Measurements from ENCODE around the gene THAP3.

The THAP3 gene

DNA sequence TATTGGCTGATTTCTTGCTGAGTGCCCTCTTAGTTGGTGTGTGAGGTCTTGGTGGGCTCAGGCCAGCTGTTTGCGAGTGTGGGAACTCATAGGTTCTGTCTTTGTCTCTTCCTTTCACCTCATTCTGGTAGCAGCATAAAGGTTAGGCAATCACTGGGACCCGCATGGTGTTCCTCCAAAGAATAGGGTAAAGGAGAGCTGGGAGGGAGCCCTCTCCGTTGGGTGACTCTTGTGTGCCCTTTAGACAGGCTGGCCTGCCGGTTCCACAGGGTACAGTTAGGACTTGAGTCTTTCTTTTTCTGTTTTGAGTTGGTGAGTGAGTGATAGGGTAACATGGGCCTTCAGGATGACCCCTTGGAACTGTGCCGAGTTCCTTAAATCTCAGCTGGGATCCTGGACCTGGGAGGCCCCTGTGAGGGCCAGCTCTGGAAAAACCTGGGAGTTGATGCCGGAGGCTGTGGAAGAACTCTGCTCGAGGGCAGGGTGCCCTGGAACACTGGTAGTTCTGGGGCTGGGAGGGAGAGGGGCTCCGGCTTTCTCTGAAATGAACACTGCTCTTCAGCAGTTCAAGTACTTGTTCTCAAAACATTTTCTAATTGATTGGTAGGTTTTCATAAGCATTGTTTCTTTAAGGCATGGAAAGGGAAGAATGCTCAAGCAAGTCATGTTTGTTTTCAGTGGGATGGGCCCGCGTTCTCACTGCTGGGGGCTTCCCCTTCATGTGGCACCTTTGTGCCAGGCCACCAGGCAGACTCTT is 2.1 kb upstream of the THAP3 start:
- DNase-seq (ENCODE audit: low read depth) = no peak
- no peak overlapping the region for H3K4me3 ChIP-seq (ENCODE audit: control insufficient read depth, low read depth, low read length)
- TF ChIP-seq, protein P1, sequence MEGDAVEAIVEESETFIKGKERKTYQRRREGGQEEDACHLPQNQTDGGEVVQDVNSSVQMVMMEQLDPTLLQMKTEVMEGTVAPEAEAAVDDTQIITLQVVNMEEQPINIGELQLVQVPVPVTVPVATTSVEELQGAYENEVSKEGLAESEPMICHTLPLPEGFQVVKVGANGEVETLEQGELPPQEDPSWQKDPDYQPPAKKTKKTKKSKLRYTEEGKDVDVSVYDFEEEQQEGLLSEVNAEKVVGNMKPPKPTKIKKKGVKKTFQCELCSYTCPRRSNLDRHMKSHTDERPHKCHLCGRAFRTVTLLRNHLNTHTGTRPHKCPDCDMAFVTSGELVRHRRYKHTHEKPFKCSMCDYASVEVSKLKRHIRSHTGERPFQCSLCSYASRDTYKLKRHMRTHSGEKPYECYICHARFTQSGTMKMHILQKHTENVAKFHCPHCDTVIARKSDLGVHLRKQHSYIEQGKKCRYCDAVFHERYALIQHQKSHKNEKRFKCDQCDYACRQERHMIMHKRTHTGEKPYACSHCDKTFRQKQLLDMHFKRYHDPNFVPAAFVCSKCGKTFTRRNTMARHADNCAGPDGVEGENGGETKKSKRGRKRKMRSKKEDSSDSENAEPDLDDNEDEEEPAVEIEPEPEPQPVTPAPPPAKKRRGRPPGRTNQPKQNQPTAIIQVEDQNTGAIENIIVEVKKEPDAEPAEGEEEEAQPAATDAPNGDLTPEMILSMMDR (IDR thresholded peaks at IDR 0.05; ENCODE audit: control insufficient read depth, insufficient read depth, low read depth, low read length, missing control alignments) = no peak

DNA sequence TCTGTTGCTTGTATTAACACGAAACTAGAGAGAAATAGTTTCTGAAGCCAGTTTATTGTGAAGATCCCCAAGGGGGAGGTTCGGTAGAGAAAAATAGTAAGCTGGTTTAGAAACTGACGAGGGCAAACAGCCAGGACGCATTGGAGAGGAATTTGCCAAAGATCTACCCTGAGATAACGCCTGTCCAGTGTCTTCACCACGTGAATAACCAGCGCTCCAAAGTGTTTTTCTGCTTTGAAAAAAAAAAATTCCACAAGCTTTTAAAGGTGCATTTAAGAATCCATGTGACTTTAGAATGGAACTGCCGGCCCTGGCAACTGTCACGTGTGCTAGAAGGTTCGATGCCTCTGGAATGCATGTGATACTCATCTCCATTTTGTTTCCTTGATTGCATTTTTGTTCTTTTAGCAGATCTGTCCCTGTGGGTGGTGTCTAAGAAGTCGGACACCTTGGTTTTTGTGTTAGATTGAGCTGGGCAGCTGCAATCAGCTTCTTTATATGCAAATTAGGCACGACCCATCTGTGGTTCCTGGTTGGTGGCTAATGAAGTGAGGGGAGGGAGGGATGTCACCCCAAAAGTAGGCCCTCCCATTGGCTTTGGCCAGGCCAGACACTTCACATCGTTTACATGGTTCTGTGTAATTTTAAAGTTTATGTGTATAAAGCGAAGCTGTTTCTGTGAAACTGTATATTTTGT is 1.3 kb upstream of the THAP3 start:
- TF ChIP-seq, protein P1 (IDR thresholded peaks at IDR 0.05; ENCODE audit: control insufficient read depth, insufficient read depth, low read depth, low read length, missing control alignments) = no peak
- H3K4me3 ChIP-seq (ENCODE audit: control insufficient read depth, low read depth, low read length) = no peak overlapping the region
- no peak for DNase-seq (ENCODE audit: low read depth)

- peak overlapping the region; percentile 67 for H3K4me3 ChIP-seq (ENCODE audit: control insufficient read depth, low read depth, low read length)
- no peak for DNase-seq (ENCODE audit: low read depth)
- TF ChIP-seq, protein P1 (IDR thresholded peaks at IDR 0.05; ENCODE audit: control insufficient read depth, insufficient read depth, low read depth, low read length, missing control alignments) = no peak
Observed at GRCh38 chr1:6625584-6626149, 999 bp downstream of the THAP3 start.

GRCh38 chr1:6627031-6627430 is 2.4 kb downstream of the THAP3 start:
- no peak overlapping the region for H3K4me3 ChIP-seq (ENCODE audit: control insufficient read depth, low read depth, low read length)
- TF ChIP-seq, protein P1 (IDR thresholded peaks at IDR 0.05; ENCODE audit: control insufficient read depth, insufficient read depth, low read depth, low read length, missing control alignments) = no peak
- DNase-seq (ENCODE audit: low read depth) = no peak

GRCh38 chr1:6627841-6628545 is 3.3 kb downstream of the THAP3 start:
- no peak overlapping the region for H3K4me3 ChIP-seq (ENCODE audit: control insufficient read depth, low read depth, low read length)
- no peak for DNase-seq (ENCODE audit: low read depth)
- TF ChIP-seq, protein P1 (IDR thresholded peaks at IDR 0.05; ENCODE audit: control insufficient read depth, insufficient read depth, low read depth, low read length, missing control alignments) = no peak

GRCh38 chr1:6628971-6629479 is 4.4 kb downstream of the THAP3 start:
- no peak overlapping the region for H3K4me3 ChIP-seq (ENCODE audit: control insufficient read depth, low read depth, low read length)
- TF ChIP-seq, protein P1 (IDR thresholded peaks at IDR 0.05; ENCODE audit: control insufficient read depth, insufficient read depth, low read depth, low read length, missing control alignments) = no peak
- no peak for DNase-seq (ENCODE audit: low read depth)

All from AG09309 (cell line).